HG02798 (cell line): ENCODE measurements around the gene KRCC1.
"Not testable (repeated sequence)": the region's sequence is repeated elsewhere in the genome, so short reads cannot be mapped to it uniquely, and the experiment has no call there.

ENCODE experiments used
- ATAC-seq: cut with Tn5 transposase; IDR thresholded peaks from one replicate; pipeline ENCODE4 v1.9.1; 2021; ENCODE audit warnings: mild to moderate bottlenecking; ENCODE audit not compliant: unreplicated experiment, poor library complexity

KRCC1 gene

DNA sequence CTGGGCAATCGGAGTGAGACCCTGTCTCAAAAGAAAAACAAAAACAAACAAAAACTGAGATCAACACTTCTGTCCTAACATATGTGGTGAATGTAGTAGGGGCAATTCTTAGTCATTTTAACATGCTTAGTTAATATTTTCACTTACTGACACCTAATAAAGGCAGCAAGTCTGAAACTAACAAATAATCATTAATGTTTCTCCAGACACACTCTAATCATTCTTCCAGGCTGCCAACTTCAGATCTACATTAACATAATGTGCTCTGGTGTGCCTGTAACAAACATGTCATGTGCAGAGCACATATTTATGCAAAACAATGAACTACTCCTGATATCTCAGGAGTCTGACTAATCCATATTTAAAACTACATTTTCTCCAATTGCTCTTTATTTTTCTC is 6.0 kb downstream of the KRCC1 start:
- no peak for ATAC-seq

DNA sequence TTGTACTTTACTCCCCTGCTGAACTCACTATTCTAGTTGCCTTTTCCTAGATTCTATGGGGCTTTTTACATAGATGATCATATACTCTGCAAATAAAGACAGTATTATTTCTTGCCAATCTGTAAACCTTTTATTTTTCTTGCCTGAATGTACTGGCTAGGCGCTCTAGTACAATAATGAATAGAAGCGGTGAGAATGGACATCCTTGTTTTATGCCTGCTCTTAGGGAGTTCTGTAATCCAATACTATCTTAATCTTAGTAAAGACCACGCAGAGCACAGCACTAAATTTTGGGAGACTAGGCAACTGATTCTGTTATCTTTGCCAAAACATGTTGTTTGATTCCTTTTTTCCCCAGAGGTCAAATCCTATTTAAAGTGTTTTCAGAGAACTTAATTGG is 7.0 kb downstream of the KRCC1 start:
- no peak for ATAC-seq

DNA sequence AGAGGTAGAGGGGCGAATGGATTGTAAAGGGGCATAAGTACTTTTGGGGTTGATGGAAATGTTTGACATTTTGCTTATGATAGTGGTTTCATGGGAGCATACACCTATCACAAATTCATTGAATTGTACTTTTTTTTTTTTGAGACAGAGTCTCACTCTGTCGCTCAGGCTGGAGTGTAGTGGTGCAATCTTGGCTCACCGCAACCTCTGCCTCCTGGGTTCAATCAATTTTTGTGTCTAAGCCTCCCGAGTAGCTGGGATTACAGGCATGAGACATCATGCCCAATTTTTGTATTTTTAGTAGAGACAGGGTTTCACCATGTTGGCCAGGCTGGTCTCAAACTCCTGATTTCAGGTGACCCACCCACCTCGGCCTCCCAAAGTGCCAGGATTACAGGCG is 10.0 kb downstream of the KRCC1 start:
- not testable (repeated sequence) for ATAC-seq

DNA sequence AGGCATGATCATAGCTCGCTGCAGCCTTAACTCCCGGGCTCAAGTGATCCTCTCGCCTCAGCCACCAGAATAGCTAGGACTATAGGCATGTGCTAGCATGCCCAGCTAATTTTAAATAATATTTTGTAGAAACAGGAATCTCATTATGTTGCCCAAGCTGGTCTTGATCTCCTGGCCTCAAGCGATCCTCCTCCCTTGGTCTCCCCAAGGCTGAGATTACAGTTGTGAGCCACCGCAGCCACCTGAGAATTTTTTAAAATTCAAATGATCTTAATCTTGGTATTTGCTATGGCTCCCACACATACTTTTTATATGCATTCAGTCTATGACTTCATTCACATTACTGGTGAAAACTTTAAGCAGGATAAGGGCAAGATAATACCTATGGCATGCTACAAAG is 13.1 kb downstream of the KRCC1 start:
- ATAC-seq, result no peak

DNA sequence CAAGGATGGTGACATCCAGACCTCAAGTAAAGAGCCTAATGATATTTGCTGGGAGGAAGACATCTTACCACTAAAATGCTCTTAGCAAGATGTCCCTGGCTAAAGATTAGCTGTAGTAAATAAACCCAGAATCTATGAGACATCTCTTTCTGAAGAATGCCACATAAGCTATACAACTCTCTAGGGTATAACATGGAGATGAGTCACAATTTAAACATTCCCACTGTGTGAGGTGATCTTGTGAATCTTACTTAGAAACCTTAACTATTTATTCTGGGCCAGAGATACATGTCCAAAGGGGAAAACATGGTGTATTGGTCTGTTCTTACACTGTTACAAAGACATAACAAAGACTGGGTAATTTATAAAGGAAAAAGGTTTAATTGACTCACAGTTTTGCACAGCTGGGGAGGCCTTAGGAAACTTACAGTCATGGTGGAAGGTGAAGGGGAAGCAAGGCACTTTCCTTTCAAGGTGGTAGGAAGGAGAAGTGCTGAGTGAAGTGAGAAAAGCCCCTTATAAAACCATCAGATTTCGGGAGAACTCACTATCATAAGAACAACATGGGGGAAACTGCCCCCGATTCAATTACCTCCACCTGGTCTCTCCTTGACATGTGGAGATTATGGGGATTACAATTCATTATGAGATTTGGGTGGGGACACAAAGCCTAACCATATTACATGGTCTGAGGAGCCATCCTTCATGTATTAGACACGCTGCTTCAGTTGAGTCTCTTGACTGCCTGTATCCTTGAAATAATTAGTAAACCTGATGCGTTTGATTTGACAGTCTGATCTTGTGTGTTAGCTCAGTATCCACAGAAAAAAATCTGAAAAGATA is 17.1 kb downstream of the KRCC1 start:
- ATAC-seq, result no peak

DNA sequence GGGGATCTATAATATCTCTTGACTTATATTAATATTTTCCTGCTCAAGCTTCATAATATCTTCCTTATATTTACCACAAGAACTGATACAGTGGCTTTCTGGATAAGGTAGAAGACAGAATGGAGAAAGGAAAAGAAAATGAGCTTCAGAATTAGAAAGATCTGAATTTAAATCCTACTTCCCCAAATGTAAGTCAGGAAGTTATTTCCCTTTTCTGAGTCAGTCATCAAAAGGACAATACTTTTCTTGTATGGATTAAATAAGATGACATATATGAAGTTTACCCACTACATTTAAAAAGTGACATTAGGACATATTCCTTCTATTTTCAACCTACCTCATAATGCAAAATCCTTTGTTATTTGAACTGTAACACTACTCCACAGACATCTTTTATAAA is 19.0 kb downstream of the KRCC1 start:
- no peak for ATAC-seq

DNA sequence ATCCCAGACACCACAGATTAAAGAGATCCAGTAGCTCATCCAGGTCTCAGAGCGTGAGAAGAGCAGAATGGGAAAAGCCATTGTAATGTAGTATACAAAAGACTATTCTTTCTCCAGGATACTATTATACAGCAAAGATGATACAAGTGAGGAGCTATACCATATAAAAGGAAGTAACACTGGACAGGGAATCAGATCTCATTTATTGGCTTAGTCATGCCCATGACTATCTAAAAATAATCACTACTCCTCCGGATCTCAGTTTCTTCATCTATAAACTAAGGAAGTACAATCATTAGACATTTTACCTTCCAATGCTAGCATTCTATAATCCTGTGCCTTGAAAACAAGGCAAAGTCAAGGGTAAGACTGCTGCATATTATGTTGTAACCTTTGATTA is 19.4 kb downstream of the KRCC1 start:
- no peak for ATAC-seq

DNA sequence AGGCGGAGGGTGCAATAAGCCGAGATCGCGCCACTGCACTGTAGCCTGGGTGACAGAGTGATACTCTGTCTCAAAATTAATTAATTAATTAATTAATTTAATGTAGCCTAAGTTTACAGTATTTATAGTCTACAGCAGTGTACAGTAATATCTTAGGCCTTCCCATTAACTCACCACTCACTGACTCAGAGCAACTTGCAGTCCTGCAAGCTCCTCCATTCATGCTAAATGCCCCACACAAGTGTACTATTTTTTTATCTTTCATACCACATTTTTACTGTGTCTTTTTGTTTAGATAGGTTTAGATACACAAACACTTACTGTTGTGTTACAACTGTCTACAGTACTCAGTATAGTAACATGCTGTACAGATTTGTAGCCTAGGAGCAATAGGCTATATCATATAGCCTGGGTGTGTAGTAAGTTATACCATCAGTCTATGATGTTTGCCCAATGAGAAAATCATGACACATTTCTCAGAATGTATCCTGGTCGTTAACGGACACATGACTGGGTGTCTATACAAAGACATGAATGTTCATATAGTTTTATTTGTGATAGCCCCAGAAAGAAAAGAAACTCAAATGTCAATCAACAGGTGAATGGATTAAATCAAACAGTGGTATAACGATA is 23.4 kb downstream of the KRCC1 start:
- no peak for ATAC-seq

DNA sequence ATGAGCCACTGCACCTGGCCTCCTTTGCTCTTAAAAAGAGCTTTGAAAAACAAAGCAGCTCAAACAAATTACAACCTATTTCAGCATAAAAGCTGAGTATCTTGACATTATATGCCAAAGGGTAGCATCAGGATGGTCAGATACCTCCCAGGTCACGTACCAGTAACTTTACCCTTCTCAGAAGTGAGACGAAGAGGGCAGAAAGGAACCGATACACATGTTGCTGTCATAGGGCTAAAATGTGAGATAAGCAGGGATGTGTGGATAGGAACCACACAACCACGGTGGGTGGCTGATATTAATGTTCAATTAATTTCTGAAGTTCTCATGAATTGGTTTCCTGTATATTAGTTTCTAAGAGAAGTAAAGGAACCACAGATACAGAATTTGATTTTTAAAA is 26.7 kb downstream of the KRCC1 start:
- ATAC-seq, result no peak

DNA sequence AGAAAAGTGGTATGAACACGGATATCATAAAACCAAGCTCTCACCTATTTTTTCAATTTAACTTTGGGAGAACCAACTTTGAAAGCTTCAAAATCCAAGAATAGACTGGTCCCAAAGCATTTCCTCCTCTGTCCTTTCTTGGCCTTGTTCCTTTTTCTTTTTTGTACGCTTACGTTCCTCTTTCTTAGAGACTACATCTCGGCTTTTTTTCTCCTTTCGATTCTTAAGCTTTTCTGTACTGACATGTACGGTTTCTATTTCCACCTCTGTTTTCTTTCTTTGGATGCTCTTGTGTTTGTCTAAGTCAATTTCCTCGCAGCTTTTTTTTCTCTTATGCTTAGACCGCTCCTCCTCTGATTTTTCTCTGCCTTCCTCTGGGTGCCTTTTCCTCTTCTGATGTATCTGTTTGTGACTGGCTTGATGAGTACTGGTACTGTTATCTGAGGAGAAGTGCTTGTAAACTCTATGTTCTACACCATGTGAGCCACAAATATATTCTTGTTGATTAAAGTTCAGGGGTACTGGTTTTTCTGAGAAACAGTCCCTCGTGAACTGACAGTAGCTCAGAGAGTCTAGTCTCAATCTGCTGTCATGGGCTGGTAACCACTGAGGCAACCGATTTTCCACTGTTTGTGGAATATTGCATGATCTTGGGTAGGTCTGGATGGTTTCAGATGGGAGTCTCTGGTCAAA is 27.7 kb downstream of the KRCC1 start:
- ATAC-seq, result peak; percentile 60

DNA sequence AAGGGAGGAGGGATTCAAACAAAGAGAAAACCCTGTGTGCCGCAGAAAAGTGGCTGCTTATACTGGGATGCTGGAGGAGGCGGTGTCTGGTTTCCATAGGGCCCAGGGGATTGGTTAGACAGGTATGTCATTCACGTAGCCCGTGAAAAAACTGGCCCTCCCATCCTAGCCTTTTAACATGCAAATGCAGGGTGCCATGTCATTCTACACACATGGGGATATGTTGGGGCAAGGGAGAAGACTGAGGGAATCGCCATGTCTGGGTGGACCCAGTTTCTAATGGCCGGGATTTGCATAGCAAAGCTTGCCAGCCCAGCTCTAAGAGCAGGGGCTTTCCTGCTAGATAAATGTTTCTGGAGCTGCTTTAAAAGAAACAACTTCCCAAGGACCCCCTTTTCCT is 31.1 kb downstream of the KRCC1 start:
- no peak for ATAC-seq

DNA sequence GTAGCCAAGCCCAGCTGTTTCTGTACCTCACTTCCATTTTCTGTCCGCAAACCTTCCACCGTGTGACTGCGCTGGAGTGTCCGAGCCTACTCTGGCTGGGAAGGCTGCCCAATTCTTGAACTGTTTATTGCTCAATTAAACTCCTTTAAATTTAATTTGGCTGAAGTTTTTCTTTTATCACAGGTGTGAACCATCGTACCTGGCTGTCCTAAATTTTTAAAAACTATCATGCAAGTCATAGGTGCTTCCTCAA is 33.0 kb downstream of the KRCC1 start:
- no peak for ATAC-seq

DNA sequence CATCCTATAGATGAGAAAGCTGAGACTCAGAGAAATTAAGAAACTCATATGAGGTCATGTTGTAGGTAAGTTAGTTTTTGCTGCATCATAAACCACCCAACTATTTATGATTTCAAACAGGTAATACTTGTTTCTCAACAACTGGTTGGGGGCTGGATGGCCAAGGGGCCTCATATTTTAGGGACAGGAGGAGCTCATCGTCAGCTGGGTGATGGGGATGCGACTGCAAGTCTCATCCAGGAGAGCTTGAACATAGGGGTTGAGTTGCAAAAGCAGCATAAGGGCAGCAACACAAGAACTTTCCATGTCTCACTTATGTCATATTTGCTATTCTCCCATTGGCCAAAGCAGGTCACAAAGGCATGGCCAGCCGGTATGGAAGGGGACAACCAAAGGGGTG is 35.6 kb downstream of the KRCC1 start:
- no peak for ATAC-seq

DNA sequence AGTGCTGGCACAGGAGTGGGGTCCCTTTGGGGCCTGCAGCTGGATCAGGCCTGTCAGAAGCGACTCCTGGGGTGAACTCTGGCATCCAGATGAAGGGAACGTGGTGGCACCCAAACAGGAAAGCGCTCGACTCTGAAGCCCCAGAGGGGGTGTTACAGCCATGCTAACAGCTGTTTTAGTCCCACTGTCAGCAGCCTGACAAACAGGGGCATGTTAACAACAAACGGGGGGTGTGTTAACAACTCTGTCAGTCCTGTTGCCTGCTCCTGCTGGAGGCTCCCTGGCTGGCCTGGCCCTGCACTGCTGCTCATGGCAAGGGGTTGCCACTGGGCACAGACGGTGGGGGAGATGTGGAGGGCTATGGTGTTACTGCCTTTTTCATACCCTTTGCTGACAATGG is 36.7 kb downstream of the KRCC1 start:
- ATAC-seq, result no peak

DNA sequence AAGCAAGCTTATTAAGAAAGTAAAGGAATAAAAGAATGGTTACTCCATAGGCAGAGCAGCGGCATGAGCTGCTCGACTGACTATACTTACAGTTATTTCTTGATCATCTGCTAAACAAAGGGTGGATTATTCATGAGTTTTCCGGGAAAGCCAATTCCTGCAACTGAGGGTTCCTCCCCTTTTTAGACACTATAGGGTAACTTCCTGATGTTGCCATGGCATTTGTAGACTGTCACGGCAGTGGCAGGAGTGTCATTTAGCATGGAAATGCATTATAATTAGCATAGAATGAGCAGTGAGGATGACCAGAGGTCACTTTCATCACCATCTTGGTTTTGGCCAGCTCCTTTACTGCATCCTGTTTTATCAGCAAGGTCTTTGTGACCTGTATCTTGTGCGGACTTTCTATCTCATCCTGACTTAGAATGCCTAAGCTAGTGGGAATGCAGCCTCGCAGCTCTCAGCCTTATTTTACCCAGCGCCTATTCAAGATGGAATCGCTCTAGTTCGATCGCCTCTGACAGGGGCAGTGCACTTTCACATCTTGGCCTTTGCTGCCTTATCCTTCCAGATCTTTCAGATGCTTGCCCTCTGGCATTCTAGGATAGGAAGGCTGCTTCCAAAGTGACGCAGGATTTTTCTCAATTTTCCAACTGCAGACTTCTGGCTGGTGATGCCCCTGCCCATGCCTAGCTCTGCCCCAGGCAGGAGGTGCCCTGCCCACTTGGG is 37.3 kb downstream of the KRCC1 start:
- ATAC-seq, result not testable (repeated sequence)

DNA sequence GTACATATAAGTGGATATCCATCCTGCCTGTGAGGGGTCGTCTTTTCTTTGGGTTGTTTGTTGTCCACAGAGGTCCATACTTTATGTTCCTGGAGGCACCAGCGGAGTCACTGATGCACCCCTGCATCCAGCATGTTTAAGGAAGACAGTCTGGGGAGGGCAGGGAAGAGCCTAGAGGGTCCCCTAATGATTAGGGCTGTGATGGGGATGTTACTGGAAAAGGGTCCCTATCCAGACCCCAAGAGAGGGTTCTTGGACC is 37.9 kb downstream of the KRCC1 start:
- not testable (repeated sequence) for ATAC-seq

DNA sequence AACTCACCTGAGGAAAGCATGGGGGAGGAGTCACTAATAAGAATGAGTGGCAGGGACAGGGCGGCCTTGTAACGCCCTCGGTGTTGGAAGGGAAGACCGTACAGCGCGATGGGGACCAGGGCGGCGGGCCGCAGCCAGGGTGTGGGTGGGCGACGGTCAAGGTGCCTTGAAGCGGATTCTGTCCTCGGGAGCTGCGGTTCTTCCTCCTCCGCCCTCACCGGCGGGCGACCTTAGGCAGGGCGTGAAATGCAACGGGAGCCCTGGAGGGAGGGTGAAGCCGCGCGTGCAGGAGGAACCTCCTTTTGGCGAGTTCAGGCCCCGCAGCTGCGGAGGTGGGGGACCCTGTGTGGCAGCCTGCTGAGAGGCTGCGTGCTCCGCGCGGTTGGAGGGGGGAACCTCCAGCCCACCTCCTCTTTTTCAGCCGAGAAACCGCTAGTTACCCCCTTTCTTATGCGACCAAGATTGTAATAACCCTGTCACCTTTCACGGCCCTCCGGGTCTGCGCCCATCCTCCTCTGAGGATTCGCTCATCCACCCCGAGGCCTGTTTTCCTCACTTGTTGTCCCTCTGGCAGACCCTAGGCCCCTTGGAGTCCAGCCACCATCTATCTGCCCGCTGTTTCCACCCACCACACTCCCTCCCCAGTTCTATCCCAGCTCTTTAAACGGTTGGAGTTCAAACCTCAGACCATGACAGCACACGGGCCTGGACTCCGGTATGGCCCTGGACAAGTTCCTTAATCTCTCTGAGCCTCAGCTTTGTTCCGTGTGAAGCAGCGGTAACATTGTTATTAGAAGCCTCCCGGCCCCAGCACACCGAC is 38.4 kb downstream of the KRCC1 start:
- peak; percentile 64 for ATAC-seq

DNA sequence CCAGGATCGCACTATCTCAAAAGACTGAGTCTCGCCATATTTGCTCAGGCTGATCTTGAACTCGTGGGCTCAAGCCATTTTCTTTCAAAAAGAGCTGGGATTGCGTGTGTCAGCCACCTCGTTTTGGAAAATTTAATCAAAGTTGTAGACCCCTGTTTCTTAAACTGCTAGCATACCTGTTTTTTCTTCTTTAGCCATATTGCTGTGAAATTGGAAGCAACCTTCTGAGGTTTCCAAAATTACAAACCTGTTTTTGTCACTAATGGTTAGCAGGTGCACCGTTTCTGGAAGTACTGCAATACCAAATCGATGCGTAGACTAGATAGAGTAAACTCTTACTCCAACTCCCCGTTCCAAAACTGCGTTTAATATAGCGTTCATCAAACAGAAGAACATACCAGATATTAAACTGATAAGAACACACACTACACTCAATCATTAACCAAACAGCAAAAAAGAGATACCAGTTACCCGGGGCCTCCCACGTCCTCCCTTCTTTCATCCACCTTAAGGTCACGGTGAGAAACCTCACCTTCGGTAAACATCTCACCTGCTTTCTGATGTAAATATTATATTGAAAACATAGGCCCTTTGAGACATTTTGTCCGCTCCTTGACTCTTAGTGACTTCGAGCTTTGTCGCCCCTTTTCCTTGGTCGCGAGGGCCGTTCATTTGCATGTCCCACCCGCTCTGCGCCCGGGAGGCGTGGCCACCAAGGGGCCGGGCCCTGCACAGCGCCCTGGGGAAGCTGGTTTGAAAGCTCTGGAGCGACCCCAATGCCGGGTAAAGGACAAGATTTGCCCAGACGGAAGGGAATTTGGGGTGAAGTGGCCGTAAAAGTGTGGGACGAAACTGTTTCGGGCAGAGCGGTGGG is 39.3 kb downstream of the KRCC1 start, which contains the start of gene RNU2-63P:
Gene RNU2-63P (minus strand): TSS at position 462 of the 874 bp plus-strand sequence.
- ATAC-seq, result peak; percentile 77

DNA sequence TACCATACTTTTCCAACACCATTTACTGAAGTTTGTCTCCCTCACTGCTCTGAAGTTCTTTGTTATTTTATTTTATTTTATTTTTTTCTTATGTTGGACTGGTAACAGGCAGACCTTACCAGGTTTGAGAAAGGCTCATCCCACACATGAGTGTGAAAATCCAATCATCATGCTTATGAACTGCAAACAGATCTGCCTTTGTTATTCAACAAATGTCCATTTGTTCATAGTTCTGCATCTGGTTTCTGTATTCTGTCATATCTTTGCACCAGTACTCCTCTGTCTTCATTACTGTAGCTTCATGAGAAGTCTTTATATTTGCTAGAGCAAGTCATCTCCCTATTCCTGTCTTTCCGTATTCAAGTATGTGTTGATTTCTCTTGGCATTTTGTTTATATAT is 44.6 kb downstream of the KRCC1 start:
- no peak for ATAC-seq
